GM12878 (cell line): Measurements from ENCODE around the gene GLMN. TPM values are rescaled to one million over a fixed set of nuclear protein-coding genes. Genes with fewer than 3 reads are reported as not detected.
A peak's percentile ranks its signal among the peaks of the same experiment; 100 is the strongest.

Source experiments
- ATAC-seq: fragments of 200-7000 bp; cut with Tn5 transposase; 3 replicates; pipeline ENCODE4 v1.9.1; 2020; ENCODE audit warnings: mild to moderate bottlenecking, moderate library complexity
- BruUV-seq: library from RNA; stranded (reverse); fragments of 400-500 nt; replicated peaks from 2 replicates; lab custom pipeline; 2021; lab: Mats Ljungman, UMichigan
- CTCF ChIA-PET: fragments of 300-600 bp; sonication (Branson Sonifier 250); formaldehyde crosslinking; extraction: SDS; loops from one replicate; lab custom pipeline; 2021; ENCODE audit warnings: inconsistent platforms; lab: Yijun Ruan, JAX
- POLR2A ChIA-PET: fragments of 350-600 bp; formaldehyde crosslinking; extraction: SDS; loops from one replicate; lab custom pipeline; 2021; ENCODE audit warnings: inconsistent platforms; lab: Charles Lee
- RAD21 ChIA-PET: fragments of 300-600 bp; sonication (Branson Sonifier 250); formaldehyde crosslinking; loops from one replicate; lab custom pipeline; 2023; ENCODE audit warnings: antibody characterized with exemption; ENCODE audit not compliant: unreplicated experiment; lab: Charles Lee
- SMC1A ChIA-PET: fragments of 300-600 bp; sonication (Branson Sonifier 250); formaldehyde crosslinking; loops from one replicate; lab custom pipeline; 2023; ENCODE audit not compliant: unreplicated experiment, uncharacterized antibody; lab: Charles Lee
- DNase-seq: peaks from one replicate; pipeline ENCODE4 v3.0.0-alpha.2; 2011; ENCODE audit warnings: low read depth, low spot score
- FAIRE-seq: peaks from 3 replicates; lab custom pipeline; 2011; peaks lifted over from hg19 to GRCh38; lab: Jason Lieb, UNC
- H2AFZ ChIP-seq: 2 replicates; pipeline ENCODE4 v1.6.0; 2011; ENCODE audit warnings: low read depth, low read length, control low read depth; ENCODE audit not compliant: control insufficient read depth
- H3K27ac ChIP-seq: 2 replicates; pipeline ENCODE4 v1.5.1; 2011; ENCODE audit warnings: control low read depth; ENCODE audit not compliant: control insufficient read depth, insufficient read depth
- H3K27me3 ChIP-seq, 2 experiments: replicated peaks in 1 of 2; 2 replicates each; pipeline versions ENCODE4 v1.6.0 to v1.6.1; 2011; ENCODE audit warnings: low read length in 1 of 2; ENCODE audit not compliant: control insufficient read depth in 2 of 2, insufficient read depth in 2 of 2
- H3K36me3 ChIP-seq, 2 experiments: 2 replicates each; pipeline ENCODE4 v1.5.1; 2011; ENCODE audit warnings: low read length in 1 of 2; ENCODE audit not compliant: control insufficient read depth in 2 of 2, insufficient read depth in 2 of 2
- H3K4me1 ChIP-seq: 2 replicates; pipeline ENCODE4 v1.6.1; 2011; ENCODE audit warnings: mild to moderate bottlenecking, low read length, moderate library complexity, mixed read lengths; ENCODE audit not compliant: control insufficient read depth, insufficient read depth
- H3K4me2 ChIP-seq: 2 replicates; pipeline ENCODE4 v1.6.0; 2011; ENCODE audit warnings: control low read depth; ENCODE audit not compliant: control insufficient read depth, insufficient read depth
- H3K4me3 ChIP-seq: fragments of 200-600 bp; sonication (generic); 2 replicates; pipeline ENCODE4 v1.5.1; 2016
- H3K79me2 ChIP-seq: 2 replicates; pipeline ENCODE4 v1.6.0; 2011; ENCODE audit warnings: low read length; ENCODE audit not compliant: control insufficient read depth, insufficient read depth
- H3K9ac ChIP-seq: 2 replicates; pipeline ENCODE4 v1.8.0; 2011; ENCODE audit warnings: low read length, control low read depth, mixed read lengths; ENCODE audit not compliant: control insufficient read depth, insufficient read depth
- H3K9me3 ChIP-seq: replicated peaks from 3 replicates; pipeline ENCODE4 v1.5.1; 2011; ENCODE audit warnings: mild to moderate bottlenecking, low read length; ENCODE audit not compliant: control insufficient read depth, insufficient read depth
- H4K20me1 ChIP-seq: 2 replicates; pipeline ENCODE4 v1.6.0; 2011; ENCODE audit not compliant: control insufficient read depth, insufficient read depth
- BRCA1 ChIP-seq: IDR thresholded peaks from 2 replicates; pipeline ENCODE4 v1.6.1; 2011; ENCODE audit warnings: low read depth, low read length, improper control_type of control experiment
- EGR1 ChIP-seq, 2 experiments: IDR thresholded peaks; 1 replicate in 1 of 2; 2 replicates in 1 of 2; pipeline ENCODE4 v1.6.1; 2011 to 2012; ENCODE audit warnings: low read depth in 2 of 2, low read length in 2 of 2, borderline replicate concordance in 1 of 2, mild to moderate bottlenecking in 1 of 2, moderate library complexity in 1 of 2
- EZH2 ChIP-seq: IDR thresholded peaks from 2 replicates; pipeline ENCODE4 v1.6.1; 2012; ENCODE audit warnings: low read depth, mild to moderate bottlenecking, control low read depth, inconsistent platforms, low read length, borderline replicate concordance; ENCODE audit not compliant: control insufficient read depth
- HDAC6 ChIP-seq: fragments of 200-600 bp; sonication (generic); IDR thresholded peaks from one replicate; pipeline ENCODE4 v1.8.0; 2017; ENCODE audit warnings: antibody characterized with exemption; ENCODE audit not compliant: unreplicated experiment
- NFYB ChIP-seq: IDR thresholded peaks from 2 replicates; pipeline ENCODE4 v1.6.1; 2011; ENCODE audit warnings: low read depth, mild to moderate bottlenecking, low read length, improper control_type of control experiment, moderate library complexity; ENCODE audit not compliant: insufficient read depth
- NR2F1 ChIP-seq: fragments of 450-650 bp; conservative IDR thresholded peaks from 2 replicates; pipeline ENCODE4 v1.6.1; 2017; ENCODE audit warnings: mild to moderate bottlenecking
- ZNF24 ChIP-seq: fragments of 450-650 bp; IDR thresholded peaks from 2 replicates; pipeline ENCODE4 v1.6.1; 2017; ENCODE audit warnings: antibody characterized with exemption, mild to moderate bottlenecking
- ZNF384 ChIP-seq: IDR thresholded peaks from 2 replicates; pipeline ENCODE4 v1.6.1; 2012; ENCODE audit warnings: low read depth, mild to moderate bottlenecking, low read length, improper control_type of control experiment, borderline replicate concordance
- ZZZ3 ChIP-seq: IDR thresholded peaks from 2 replicates; pipeline ENCODE4 v1.6.1; 2011; ENCODE audit warnings: low read depth; ENCODE audit not compliant: control insufficient read depth, insufficient read length
- WGBS: methylation state at CpG from one replicate; pipeline ENCODE4 v1.1.6; 2016; ENCODE audit warnings: low lambda C conversion rate; ENCODE audit not compliant: insufficient replicate concordance, insufficient coverage; ENCODE audit errors: missing lambda C conversion rate; 5-methylcytosine and 5-hydroxymethylcytosine counted together
- in situ Hi-C: fragments of 300-500 bp; cut with MboI; formaldehyde crosslinking; loops from 9 replicates; pipeline ENCODE4 v1.14.3; 2018; ENCODE audit warnings: mixed read lengths
- intact Hi-C: fragments of 100-400 bp; cut with micrococcal nuclease; formaldehyde crosslinking; loops from one replicate; pipeline ENCODE4 v1.14.2; 2022; ENCODE audit not compliant: unreplicated experiment
- polyA plus RNA-seq, 11 experiments: library from polyadenylated mRNA; depleted of rRNA in 4 of 11; unstranded in 6 of 11; stranded (reverse) in 5 of 11; fragments of >200 nt; fragmentation: Nextera tagmentation in 4 of 11; fragmentation: Illumina TruSeq in 1 of 11; extraction: Ambion mirVana in 4 of 11; extraction: Trizol in 1 of 11; gene quantifications; 1 replicate in 1 of 11; 2 replicates in 10 of 11; pipeline versions ENCODE4 v1.2.1 to v1.2.3, GENCODE V29; 2011 to 2016; ENCODE audit warnings: inconsistent platforms in 2 of 11, missing spikeins in 2 of 11, low read depth in 1 of 11
- total RNA-seq, 4 experiments: library from RNA; depleted of rRNA in 3 of 4; stranded (reverse); fragments of >200 nt in 3 of 4; fragmentation: Illumina TruSeq in 1 of 4; extraction: Trizol in 1 of 4; gene quantifications; 2 replicates each; pipeline versions ENCODE4 v1.2.1 to v1.2.3, GENCODE V29; 2013 to 2021
- TF ChIP-seq, protein P1 (sequence below): fragments of 450-650 bp; IDR thresholded peaks from 2 replicates; pipeline ENCODE4 v1.6.1; 2017; ENCODE audit warnings: mild to moderate bottlenecking, moderate library complexity
- TF ChIP-seq, protein P2 (sequence below): fragments of 150-350 bp; IDR thresholded peaks from 2 replicates; pipeline ENCODE4 v1.6.1; 2014; ENCODE audit warnings: mild to moderate bottlenecking, low read depth, low read length
- TF ChIP-seq, protein P3 (sequence below): fragments of 450-650 bp; IDR thresholded peaks from 2 replicates; pipeline ENCODE4 v1.6.1; 2017; ENCODE audit warnings: mild to moderate bottlenecking
- TF ChIP-seq, protein P4 (sequence below), 3 experiments: IDR thresholded peaks in 2 of 3; conservative IDR thresholded peaks in 1 of 3; 2 replicates each; pipeline ENCODE4 v1.5.1; 2011; ENCODE audit warnings: low read depth in 3 of 3, low read length in 3 of 3, mild to moderate bottlenecking in 3 of 3, control low read depth in 2 of 3, moderate library complexity in 2 of 3, inconsistent platforms in 1 of 3, mixed read lengths in 1 of 3; ENCODE audit not compliant: control insufficient read depth in 2 of 3, insufficient read depth in 1 of 3; ENCODE audit errors: extremely low read depth in 1 of 3

Gene GLMN
- total and polyA plus RNA-seq, 10 of the 15 experiments (the other 5 are each of a cell fraction or from before 2014, with no cell fraction given): 11.5 to 33.7 (median 16.7) TPM

- 2% methylated on average over 3 of the region's 3 CpGs for WGBS
- Histone ChIP-seq H3K4me2 (peak overlapping the region; percentile 21), H4K20me1 (no peaks in the 10 kb centered on the region), H3K27me3 (no peaks in the 10 kb centered on the region), H3K27ac (peak overlapping the region; percentile 93), H3K79me2 (peaks cover 33% of the 10 kb centered on the region), H3K4me3 (peak overlapping the region; percentile 99), H3K9ac (peak overlapping the region; percentile 97), H3K4me1 (no peaks in the 10 kb centered on the region), H3K36me3 (peaks cover 0 to 2% of the 10 kb centered on the region in 2 experiments; a peak in 1 of 4 replicates), H3K9me3 (no peaks in the 10 kb centered on the region), H2AFZ (peak overlapping the region; percentile 98)
- in situ Hi-C loops: no loop called here
- FAIRE-seq (no peak), ATAC-seq (no peak), DNase-seq (no peak)
- ChIA-PET POLR2A (interaction anchor here (1.0 to 1.5 kb wide), 2 partner anchors 302 to 788 kb away, joined by 3 read pairs; no protein-coding TSS in a partner anchor), CTCF (interaction anchor here (0.6 to 1.0 kb wide), 2 partner anchors 10 to 421 kb away, joined by 3 read pairs; no protein-coding TSS in a partner anchor), RAD21 (interaction anchor here (0.7 to 1.2 kb wide), 4 partner anchors 12 to 188 kb away, joined by 3 read pairs; no protein-coding TSS in a partner anchor), SMC1A (interaction anchor here (1.2 to 1.4 kb wide), 2 partner anchors 186 to 187 kb away, joined by 3 read pairs; no protein-coding TSS in a partner anchor)
- intact Hi-C loops: loop anchor here (5.0 to 10.0 kb wide), 4 partner anchors 239 to 793 kb away; partner anchors contain the start of genes CDC7 and RPL5
- BruUV-seq: no TSS peak
- no peak for TF ChIP-seq NR2F1
- no peak for TF ChIP-seq EZH2
- TF ChIP-seq ZZZ3: no peak
- TF ChIP-seq EGR1 (IDR thresholded peaks at IDR 0.05; ENCODE audit: borderline replicate concordance in 1 of 2, low read depth in 2 of 2, low read length in 2 of 2): no peak
- TF ChIP-seq BRCA1: no peak
- no peak for TF ChIP-seq ZNF24
- peak; percentile 58 for TF ChIP-seq ZNF384
- TF ChIP-seq, protein P1, sequence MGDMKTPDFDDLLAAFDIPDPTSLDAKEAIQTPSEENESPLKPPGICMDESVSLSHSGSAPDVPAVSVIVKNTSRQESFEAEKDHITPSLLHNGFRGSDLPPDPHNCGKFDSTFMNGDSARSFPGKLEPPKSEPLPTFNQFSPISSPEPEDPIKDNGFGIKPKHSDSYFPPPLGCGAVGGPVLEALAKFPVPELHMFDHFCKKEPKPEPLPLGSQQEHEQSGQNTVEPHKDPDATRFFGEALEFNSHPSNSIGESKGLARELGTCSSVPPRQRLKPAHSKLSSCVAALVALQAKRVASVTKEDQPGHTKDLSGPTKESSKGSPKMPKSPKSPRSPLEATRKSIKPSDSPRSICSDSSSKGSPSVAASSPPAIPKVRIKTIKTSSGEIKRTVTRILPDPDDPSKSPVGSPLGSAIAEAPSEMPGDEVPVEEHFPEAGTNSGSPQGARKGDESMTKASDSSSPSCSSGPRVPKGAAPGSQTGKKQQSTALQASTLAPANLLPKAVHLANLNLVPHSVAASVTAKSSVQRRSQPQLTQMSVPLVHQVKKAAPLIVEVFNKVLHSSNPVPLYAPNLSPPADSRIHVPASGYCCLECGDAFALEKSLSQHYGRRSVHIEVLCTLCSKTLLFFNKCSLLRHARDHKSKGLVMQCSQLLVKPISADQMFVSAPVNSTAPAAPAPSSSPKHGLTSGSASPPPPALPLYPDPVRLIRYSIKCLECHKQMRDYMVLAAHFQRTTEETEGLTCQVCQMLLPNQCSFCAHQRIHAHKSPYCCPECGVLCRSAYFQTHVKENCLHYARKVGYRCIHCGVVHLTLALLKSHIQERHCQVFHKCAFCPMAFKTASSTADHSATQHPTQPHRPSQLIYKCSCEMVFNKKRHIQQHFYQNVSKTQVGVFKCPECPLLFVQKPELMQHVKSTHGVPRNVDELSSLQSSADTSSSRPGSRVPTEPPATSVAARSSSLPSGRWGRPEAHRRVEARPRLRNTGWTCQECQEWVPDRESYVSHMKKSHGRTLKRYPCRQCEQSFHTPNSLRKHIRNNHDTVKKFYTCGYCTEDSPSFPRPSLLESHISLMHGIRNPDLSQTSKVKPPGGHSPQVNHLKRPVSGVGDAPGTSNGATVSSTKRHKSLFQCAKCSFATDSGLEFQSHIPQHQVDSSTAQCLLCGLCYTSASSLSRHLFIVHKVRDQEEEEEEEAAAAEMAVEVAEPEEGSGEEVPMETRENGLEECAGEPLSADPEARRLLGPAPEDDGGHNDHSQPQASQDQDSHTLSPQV: no peak
- no peak for TF ChIP-seq NFYB
- TF ChIP-seq, protein P2, sequence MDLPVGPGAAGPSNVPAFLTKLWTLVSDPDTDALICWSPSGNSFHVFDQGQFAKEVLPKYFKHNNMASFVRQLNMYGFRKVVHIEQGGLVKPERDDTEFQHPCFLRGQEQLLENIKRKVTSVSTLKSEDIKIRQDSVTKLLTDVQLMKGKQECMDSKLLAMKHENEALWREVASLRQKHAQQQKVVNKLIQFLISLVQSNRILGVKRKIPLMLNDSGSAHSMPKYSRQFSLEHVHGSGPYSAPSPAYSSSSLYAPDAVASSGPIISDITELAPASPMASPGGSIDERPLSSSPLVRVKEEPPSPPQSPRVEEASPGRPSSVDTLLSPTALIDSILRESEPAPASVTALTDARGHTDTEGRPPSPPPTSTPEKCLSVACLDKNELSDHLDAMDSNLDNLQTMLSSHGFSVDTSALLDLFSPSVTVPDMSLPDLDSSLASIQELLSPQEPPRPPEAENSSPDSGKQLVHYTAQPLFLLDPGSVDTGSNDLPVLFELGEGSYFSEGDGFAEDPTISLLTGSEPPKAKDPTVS: no peak
- TF ChIP-seq, protein P3, sequence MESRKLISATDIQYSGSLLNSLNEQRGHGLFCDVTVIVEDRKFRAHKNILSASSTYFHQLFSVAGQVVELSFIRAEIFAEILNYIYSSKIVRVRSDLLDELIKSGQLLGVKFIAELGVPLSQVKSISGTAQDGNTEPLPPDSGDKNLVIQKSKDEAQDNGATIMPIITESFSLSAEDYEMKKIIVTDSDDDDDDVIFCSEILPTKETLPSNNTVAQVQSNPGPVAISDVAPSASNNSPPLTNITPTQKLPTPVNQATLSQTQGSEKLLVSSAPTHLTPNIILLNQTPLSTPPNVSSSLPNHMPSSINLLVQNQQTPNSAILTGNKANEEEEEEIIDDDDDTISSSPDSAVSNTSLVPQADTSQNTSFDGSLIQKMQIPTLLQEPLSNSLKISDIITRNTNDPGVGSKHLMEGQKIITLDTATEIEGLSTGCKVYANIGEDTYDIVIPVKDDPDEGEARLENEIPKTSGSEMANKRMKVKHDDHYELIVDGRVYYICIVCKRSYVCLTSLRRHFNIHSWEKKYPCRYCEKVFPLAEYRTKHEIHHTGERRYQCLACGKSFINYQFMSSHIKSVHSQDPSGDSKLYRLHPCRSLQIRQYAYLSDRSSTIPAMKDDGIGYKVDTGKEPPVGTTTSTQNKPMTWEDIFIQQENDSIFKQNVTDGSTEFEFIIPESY: no peak
- no peak for TF ChIP-seq HDAC6
- TF ChIP-seq, protein P4, sequence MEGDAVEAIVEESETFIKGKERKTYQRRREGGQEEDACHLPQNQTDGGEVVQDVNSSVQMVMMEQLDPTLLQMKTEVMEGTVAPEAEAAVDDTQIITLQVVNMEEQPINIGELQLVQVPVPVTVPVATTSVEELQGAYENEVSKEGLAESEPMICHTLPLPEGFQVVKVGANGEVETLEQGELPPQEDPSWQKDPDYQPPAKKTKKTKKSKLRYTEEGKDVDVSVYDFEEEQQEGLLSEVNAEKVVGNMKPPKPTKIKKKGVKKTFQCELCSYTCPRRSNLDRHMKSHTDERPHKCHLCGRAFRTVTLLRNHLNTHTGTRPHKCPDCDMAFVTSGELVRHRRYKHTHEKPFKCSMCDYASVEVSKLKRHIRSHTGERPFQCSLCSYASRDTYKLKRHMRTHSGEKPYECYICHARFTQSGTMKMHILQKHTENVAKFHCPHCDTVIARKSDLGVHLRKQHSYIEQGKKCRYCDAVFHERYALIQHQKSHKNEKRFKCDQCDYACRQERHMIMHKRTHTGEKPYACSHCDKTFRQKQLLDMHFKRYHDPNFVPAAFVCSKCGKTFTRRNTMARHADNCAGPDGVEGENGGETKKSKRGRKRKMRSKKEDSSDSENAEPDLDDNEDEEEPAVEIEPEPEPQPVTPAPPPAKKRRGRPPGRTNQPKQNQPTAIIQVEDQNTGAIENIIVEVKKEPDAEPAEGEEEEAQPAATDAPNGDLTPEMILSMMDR (IDR thresholded peaks at IDR 0.05 in 2 of 3, conservative IDR thresholded peaks at IDR 0.05 in 1 of 3; ENCODE audit: control insufficient read depth in 2 of 3, extremely low read depth in 1 of 3, insufficient read depth in 1 of 3, low read depth in 3 of 3, low read length in 3 of 3): 0 out of 6 replicates have a peak, but pooled peaks of 1 of the 3 experiments have one; percentile 5
Observed at GRCh38 chr1:92298213-92298572, 594 bp downstream of the GLMN start.
